NCI-H2227 treated with DMSO at 0.1 percent for 48 hours (cell line): ENCODE measurements around the gene TTC28.
"Not testable (repeated sequence)": the region's sequence is repeated elsewhere in the genome, so short reads cannot be mapped to it uniquely, and the experiment has no call there.

Experiments used
- DNase-seq: peaks from one replicate; lab custom pipeline; 2025; lab: John Stamatoyannopoulos, UW

Gene TTC28

GRCh38 chr22:28674121-28674563, 5.5 kb downstream of the TTC28 start:
- no peak for DNase-seq

GRCh38 chr22:28670756-28671155, 8.9 kb downstream of the TTC28 start:
- no peak for DNase-seq

GRCh38 chr22:28670161-28670560, 9.5 kb downstream of the TTC28 start:
- DNase-seq, result no peak

- no peak for DNase-seq
These were observed 10.3 kb downstream of the TTC28 start for GRCh38 chr22:28669387-28669786.

DNA sequence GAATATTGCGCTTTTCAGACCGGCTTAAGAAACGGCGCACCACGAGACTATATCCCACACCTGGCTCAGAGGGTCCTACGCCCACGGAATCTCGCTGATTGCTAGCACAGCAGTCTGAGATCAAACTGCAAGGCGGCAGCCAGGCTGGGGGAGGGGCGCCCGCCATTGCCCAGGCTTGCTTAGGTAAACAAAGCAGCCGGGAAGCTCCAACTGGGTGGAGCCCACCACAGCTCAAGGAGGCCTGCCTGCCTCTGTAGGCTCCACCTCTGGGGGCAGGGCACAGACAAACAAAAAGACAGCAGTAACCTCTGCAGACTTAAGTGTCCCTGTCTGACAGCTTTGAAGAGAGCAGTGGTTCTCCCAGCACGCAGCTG, 16.1 kb downstream of the TTC28 start:
- not testable (repeated sequence) for DNase-seq

DNA sequence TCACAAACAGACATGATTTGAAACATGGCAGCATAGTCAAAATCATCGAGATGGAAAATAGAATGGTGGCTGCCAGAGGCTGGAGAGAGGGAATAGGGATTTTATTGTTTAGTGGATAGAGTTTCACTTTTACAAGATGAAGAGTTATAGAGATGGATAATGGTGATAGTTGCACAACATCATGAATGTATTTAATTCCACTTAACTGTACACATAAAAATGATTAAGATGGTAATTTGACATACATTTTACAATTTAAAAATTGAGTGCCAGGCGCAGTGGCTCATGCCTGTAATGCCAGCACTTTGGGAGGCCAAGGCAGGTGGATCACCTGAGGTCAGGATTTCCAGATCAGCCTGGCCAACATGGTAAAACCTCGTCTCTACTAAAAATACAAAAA, 21.2 kb downstream of the TTC28 start:
- DNase-seq, result no peak

GRCh38 chr22:28656181-28656580, 23.5 kb downstream of the TTC28 start:
- no peak for DNase-seq

DNA sequence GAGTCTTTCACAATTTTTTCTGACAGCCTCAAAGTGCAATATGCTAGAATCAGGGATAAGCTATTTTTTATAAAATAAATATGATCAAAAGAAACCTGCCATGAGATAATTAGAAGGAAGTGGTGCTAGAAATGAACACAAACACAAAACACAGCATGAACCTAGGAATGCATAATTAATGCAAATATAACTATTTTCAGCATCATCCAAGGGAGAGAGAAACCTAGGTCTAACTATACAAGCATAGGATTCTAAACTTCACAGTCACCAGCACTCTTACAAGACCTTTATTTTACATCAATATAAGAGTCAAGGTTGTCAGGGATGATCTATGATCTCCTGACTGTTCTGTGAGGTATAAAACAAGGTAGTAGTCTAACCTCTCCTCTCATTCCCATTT, 29.2 kb downstream of the TTC28 start:
- no peak for DNase-seq

- no peak for DNase-seq
These were observed 30.8 kb downstream of the TTC28 start for GRCh38 chr22:28648792-28649191.

DNA sequence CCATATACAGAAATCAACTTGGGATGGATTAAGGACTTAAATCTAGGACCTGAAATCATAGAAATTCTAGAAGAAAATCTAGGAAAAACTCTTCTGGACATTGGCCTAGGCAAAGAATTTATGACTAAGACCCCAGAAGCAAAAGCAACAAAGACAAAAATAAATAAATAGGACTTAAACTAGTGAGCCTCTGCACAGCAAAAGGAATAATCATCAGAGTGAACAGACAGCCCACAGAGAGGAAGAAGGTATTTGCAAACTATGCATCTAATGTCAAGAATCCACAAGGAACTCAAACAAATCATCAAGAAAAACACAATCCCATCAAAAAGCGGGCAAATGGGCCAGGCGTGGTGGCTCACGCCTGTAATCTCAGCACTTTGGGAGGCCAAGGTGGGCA, 32.4 kb downstream of the TTC28 start:
- DNase-seq, result no peak

DNA sequence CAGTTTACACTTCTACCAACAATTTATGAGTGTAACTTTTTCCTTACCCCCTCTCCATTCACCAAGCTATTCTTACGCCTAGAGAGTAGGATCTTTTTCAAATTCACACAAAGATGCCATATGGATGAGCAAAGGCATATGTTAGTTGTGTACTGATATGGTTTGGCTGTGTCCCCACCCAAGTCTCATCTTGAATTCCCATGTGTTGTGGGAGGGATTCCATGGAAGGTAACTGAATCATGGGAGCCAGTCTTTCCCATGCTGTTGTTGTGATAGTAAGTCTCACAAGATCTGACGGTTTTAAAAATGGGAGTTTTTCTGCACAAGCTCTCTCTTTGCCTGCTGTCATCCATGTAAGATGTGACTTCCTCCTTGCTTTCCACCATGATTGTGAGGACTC, 40.3 kb downstream of the TTC28 start:
- DNase-seq, result no peak

DNA sequence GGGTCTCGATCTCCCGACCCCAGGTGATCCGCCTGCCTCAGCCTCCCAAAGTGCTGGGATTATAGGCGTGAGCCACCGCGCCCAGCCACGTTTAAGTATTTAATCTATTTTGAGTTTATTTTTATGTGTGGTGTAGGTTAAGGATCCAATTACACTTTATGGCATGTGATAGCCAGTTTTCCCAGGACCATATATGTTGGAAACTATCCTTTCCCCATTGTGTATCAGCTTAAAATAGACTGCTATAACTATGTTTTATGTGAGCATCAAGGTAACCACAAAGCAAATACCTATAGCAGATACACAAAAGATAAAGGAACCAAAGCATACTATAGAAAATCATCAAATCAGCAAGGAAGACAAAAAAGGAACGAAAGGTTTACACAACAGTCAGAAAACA, 42.4 kb downstream of the TTC28 start:
- DNase-seq, result no peak

DNA sequence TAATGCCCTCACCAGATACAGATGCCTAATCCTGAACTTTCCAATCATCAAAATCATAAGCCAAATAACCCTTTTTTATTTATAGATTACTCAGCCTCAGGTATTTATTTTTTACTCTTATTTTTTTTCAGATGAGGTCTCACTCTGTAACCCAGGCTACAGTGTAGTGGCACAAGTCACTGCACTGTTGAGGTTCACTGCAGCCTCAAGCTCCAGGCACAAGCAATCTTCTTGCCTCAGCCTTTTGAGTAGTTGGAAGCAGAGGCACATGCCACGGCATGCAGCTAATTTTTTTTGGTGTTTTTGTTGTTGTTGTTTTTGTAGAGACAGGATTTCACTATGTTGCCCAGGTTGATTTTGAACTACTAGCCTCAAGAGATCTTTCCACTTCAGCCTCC, 49.5 kb downstream of the TTC28 start:
- DNase-seq, result no peak

GRCh38 chr22:28629420-28630176, 50.0 kb downstream of the TTC28 start:
- DNase-seq, result peak; percentile 2

DNA sequence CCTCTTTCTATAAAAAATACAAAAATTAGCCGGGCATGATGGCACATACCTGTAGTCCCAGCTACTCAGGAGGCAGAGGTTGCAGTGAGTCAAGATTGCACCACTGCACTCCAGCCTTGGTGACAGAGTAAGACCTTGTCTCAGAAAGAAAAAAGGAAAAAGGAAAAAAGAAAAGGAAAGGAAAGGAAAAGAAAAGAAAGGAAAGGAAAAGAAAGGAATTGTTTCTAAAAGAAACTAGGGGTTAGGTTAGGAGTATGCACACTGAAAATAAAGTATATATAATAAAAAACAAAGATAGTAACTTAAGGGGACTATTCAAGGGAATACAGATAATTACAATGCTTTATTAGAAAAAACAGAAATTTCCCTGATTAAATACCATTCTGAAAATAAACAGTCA, 50.9 kb downstream of the TTC28 start:
- DNase-seq, result no peak

DNA sequence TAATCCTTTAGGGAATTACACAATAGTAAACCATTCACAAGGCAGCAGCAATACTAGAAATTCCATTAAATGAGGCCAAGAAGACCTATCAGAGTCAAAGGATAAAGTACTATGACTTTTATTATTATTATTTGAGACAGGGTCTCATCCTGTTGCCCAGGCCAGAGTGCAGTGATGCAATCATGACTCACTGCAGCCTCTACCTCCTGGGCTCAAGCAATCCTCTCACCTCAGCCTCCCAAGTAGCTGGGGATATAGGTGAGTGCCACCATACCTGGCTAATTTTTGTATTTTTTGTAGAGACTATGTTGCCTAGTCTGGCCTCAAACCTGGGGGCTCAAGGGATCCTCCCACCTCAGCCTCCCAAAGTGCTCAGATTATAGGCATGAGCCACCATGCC, 51.8 kb downstream of the TTC28 start:
- no peak for DNase-seq

DNA sequence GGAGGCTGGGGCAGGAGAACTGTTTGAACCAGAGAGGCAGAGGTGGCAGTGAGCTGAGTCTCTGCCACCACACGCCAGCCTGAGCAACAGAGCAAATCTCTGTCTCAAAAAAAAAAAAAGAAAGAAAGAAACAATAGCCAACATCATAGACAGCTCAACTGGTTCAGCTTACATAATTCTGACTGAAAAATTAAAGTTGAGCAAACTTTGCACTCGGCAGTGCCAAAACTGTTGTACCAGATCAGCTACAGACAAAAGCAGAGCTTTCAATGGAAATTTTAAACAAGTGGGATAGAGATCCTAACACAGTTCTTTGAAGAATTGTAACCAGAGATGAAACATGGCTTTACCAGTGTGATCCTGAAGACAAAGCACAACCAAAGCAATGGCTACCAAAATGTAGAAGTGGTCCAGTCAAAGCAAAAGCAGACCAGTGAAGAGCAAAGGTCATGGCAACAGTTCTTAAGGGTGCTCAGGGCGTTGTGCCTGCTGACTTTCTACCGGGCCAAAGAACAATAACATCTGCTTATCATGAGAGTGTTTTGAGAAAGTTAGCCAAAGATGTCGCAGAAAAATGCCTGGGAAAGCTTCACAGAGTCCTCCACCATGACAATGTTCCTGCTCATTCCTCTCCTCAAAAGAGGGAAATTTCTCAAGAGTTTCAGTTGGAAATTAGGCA, 59.3 kb downstream of the TTC28 start:
- no peak for DNase-seq

GRCh38 chr22:28619236-28619635, 60.4 kb downstream of the TTC28 start:
- DNase-seq, result no peak

DNA sequence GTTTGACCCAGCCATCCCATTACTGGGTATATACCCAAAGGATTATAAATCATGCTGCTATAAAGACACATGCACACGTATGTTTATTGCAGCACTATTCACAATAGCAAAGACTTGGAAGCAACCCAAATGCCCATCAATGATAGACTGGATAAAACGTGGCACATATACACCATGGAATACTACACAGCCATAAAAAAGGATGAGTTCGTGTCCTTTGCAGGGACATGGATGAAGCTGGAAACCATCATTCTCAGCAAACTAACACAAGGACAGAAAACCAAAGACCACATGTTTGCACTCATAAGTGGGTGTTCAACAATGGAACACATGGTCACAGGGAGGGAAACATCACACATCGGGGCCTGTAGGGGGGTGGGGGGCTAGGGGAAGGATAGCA, 64.2 kb downstream of the TTC28 start:
- not testable (repeated sequence) for DNase-seq

GRCh38 chr22:28609921-28610320, 69.7 kb downstream of the TTC28 start:
- no peak for DNase-seq

GRCh38 chr22:28608546-28608945, 71.1 kb downstream of the TTC28 start:
- no peak for DNase-seq

- no peak for DNase-seq
These were observed 71.8 kb downstream of the TTC28 start for GRCh38 chr22:28607795-28608194.

- DNase-seq, result no peak
These were observed 74.5 kb downstream of the TTC28 start for GRCh38 chr22:28604966-28605761.
